ENCODE results near the gene CCND2. TPM values are rescaled to one million over a fixed set of nuclear protein-coding genes. Genes with fewer than 3 reads are reported as not detected.
A peak's percentile ranks its signal among the peaks of the same experiment; 100 is the strongest.

The CCND2 gene
- total RNA-seq, 2 experiments from 2014 or later: 389 to 401 TPM

- Mint-ChIP-seq H3K27me3 (no peaks in the 10 kb centered on the region), H3K27ac (peak overlapping the region; percentile 41), H3K4me1 (peaks cover 95% of the 10 kb centered on the region), H3K4me3 (no peak overlapping the region), H3K9me3 (no peaks in the 10 kb centered on the region), H3K36me3 (ENCODE audit: low read depth) (peaks cover 96% of the 10 kb centered on the region)
- CTCF ChIA-PET: interaction anchor here (2.0 kb wide), 1 partner anchor 13 kb away, joined by 6 read pairs; no protein-coding TSS in a partner anchor
- POLR2A ChIA-PET: interaction anchor here (0.9 to 22.7 kb wide), 11 partner anchors 9 to 296 kb away, joined by 3 to 422 read pairs (median 7); partner anchors contain the start of gene CCND2
- DNase-seq: no peak
Measured at GRCh38 chr12:4289998-4290790, 16.6 kb downstream of the CCND2 start.

- Mint-ChIP-seq H3K27ac (peak overlapping the region; percentile 83), H3K27me3 (no peaks in the 10 kb centered on the region), H3K4me1 (peaks cover 81% of the 10 kb centered on the region), H3K9me3 (no peaks in the 10 kb centered on the region), H3K36me3 (ENCODE audit: low read depth) (peaks cover 94% of the 10 kb centered on the region), H3K4me3 (no peak overlapping the region)
- ChIA-PET CTCF (interaction anchor here (0.6 to 2.2 kb wide), 4 partner anchors 15 to 407 kb away, joined by 3 to 10 read pairs (median 4); no protein-coding TSS in a partner anchor), POLR2A (interaction anchor here (0.7 to 5.6 kb wide), 11 partner anchors 9 to 407 kb away, joined by 3 to 43 read pairs (median 4); partner anchors contain the start of gene CCND2)
- no peak for DNase-seq
Measured at GRCh38 chr12:4292341-4293073, 18.9 kb downstream of the CCND2 start.

- peak overlapping the region; percentile 83 for H3K27ac Mint-ChIP-seq
- ChIA-PET CTCF (interaction anchor here (0.6 to 1.4 kb wide), 5 partner anchors 10 to 408 kb away, joined by 3 to 6 read pairs (median 4); no protein-coding TSS in a partner anchor), POLR2A (interaction anchor here (0.7 to 5.6 kb wide), 12 partner anchors 8 to 186 kb away, joined by 3 to 43 read pairs (median 5); partner anchors contain the start of genes CCND2 and TIGAR)
- H3K9me3 Mint-ChIP-seq: no peaks in the 10 kb centered on the region
- DNase-seq: peak; percentile 61
- peaks cover 74% of the 10 kb centered on the region for H3K4me1 Mint-ChIP-seq
- H3K27me3 Mint-ChIP-seq: no peaks in the 10 kb centered on the region
- H3K36me3 Mint-ChIP-seq (ENCODE audit: low read depth): peaks cover 94% of the 10 kb centered on the region
- H3K4me3 Mint-ChIP-seq: peak overlapping the region; percentile 46
Measured at GRCh38 chr12:4293299-4293965, 19.9 kb downstream of the CCND2 start.

GRCh38 chr12:4293966-4294505, 20.5 kb downstream of the CCND2 start:
- no peak overlapping the region for H3K4me3 Mint-ChIP-seq

GRCh38 chr12:4296751-4297150, 23.2 kb downstream of the CCND2 start:
- no peaks in the 10 kb centered on the region for H3K27me3 Mint-ChIP-seq
- H3K4me3 Mint-ChIP-seq: no peak overlapping the region
- H3K9me3 Mint-ChIP-seq: no peaks in the 10 kb centered on the region
- peaks cover 55% of the 10 kb centered on the region for H3K4me1 Mint-ChIP-seq
- H3K36me3 Mint-ChIP-seq (ENCODE audit: low read depth): peaks cover 94% of the 10 kb centered on the region
- no peak for DNase-seq
- POLR2A ChIA-PET: no interaction called here
- H3K27ac Mint-ChIP-seq: no peak overlapping the region
- CTCF ChIA-PET: interaction anchor here (1.1 kb wide), 1 partner anchor 411 kb away, joined by 3 read pairs; no protein-coding TSS in a partner anchor

More at GRCh38 chr12:4293966-4294505, 20.5 kb downstream of the CCND2 start:
- H3K4me1 Mint-ChIP-seq: peaks cover 69% of the 10 kb centered on the region
- CTCF ChIA-PET: interaction anchor here (0.6 to 1.4 kb wide), 6 partner anchors 11 to 408 kb away, joined by 3 to 6 read pairs (median 4); no protein-coding TSS in a partner anchor
- H3K9me3 Mint-ChIP-seq: no peaks in the 10 kb centered on the region
- H3K27me3 Mint-ChIP-seq: no peaks in the 10 kb centered on the region
- POLR2A ChIA-PET: interaction anchor here (1.0 to 5.6 kb wide), 8 partner anchors 9 to 177 kb away, joined by 3 to 43 read pairs (median 10); partner anchors contain the start of genes CCND2 and TIGAR
- DNase-seq: no peak
- H3K27ac Mint-ChIP-seq: peak overlapping the region; percentile 83
- peaks cover 94% of the 10 kb centered on the region for H3K36me3 Mint-ChIP-seq (ENCODE audit: low read depth)

- H3K27ac Mint-ChIP-seq: no peak overlapping the region
- peaks cover 47% of the 10 kb centered on the region for H3K4me1 Mint-ChIP-seq
Measured at GRCh38 chr12:4297617-4298016, 24.1 kb downstream of the CCND2 start.

GRCh38 chr12:4300883-4301282, 27.3 kb downstream of the CCND2 start:
- Mint-ChIP-seq H3K36me3 (ENCODE audit: low read depth) (peaks cover 96% of the 10 kb centered on the region), H3K27ac (no peak overlapping the region)

More at GRCh38 chr12:4297617-4298016, 24.1 kb downstream of the CCND2 start:
- POLR2A ChIA-PET: interaction anchor here (1.0 to 2.1 kb wide), 2 partner anchors 9 to 133 kb away, joined by 3 to 7 read pairs; no protein-coding TSS in a partner anchor
- no peak overlapping the region for H3K4me3 Mint-ChIP-seq
- CTCF ChIA-PET: interaction anchor here (0.6 kb wide), 1 partner anchor 193 kb away, joined by 3 read pairs; no protein-coding TSS in a partner anchor
- no peak for DNase-seq
- H3K9me3 Mint-ChIP-seq: no peaks in the 10 kb centered on the region
- no peaks in the 10 kb centered on the region for H3K27me3 Mint-ChIP-seq
- H3K36me3 Mint-ChIP-seq (ENCODE audit: low read depth): peaks cover 95% of the 10 kb centered on the region

GRCh38 chr12:4301932-4302501, 28.5 kb downstream of the CCND2 start:
- Mint-ChIP-seq H3K27me3 (no peaks in the 10 kb centered on the region), H3K27ac (no peak overlapping the region), H3K4me1 (peaks cover 18% of the 10 kb centered on the region), H3K9me3 (no peaks in the 10 kb centered on the region), H3K4me3 (no peak overlapping the region), H3K36me3 (ENCODE audit: low read depth) (peaks cover 97% of the 10 kb centered on the region)
- ChIA-PET CTCF (interaction anchor here (0.7 kb wide), 1 partner anchor 183 kb away, joined by 3 read pairs; no protein-coding TSS in a partner anchor), POLR2A (interaction anchor here (1.5 kb wide), 1 partner anchor 13 kb away, joined by 6 read pairs; no protein-coding TSS in a partner anchor)
- no peak for DNase-seq

More at GRCh38 chr12:4300883-4301282, 27.3 kb downstream of the CCND2 start:
- Mint-ChIP-seq H3K4me1 (peaks cover 23% of the 10 kb centered on the region), H3K9me3 (no peaks in the 10 kb centered on the region), H3K27me3 (no peaks in the 10 kb centered on the region), H3K4me3 (no peak overlapping the region)
- ChIA-PET CTCF (no interaction called here), POLR2A (interaction anchor here (1.1 kb wide), 1 partner anchor 11 kb away, joined by 3 read pairs; no protein-coding TSS in a partner anchor)
- no peak for DNase-seq

GRCh38 chr12:4302881-4303280, 29.3 kb downstream of the CCND2 start:
- no peak for DNase-seq
- H3K4me3 Mint-ChIP-seq: no peak overlapping the region
- CTCF ChIA-PET: no interaction called here
- H3K9me3 Mint-ChIP-seq: no peaks in the 10 kb centered on the region
- H3K27me3 Mint-ChIP-seq: no peaks in the 10 kb centered on the region
- H3K27ac Mint-ChIP-seq: peak overlapping the region; percentile 26
- H3K36me3 Mint-ChIP-seq (ENCODE audit: low read depth): peaks cover 95% of the 10 kb centered on the region
- POLR2A ChIA-PET: interaction anchor here (0.6 to 2.2 kb wide), 5 partner anchors 9 to 262 kb away, joined by 3 to 10 read pairs (median 4); no protein-coding TSS in a partner anchor
- H3K4me1 Mint-ChIP-seq: peaks cover 17% of the 10 kb centered on the region

- Mint-ChIP-seq H3K27ac (peak overlapping the region; percentile 60), H3K9me3 (no peaks in the 10 kb centered on the region), H3K36me3 (ENCODE audit: low read depth) (peaks cover 95% of the 10 kb centered on the region), H3K4me3 (no peak overlapping the region), H3K4me1 (peaks cover 16% of the 10 kb centered on the region), H3K27me3 (no peaks in the 10 kb centered on the region)
- ChIA-PET CTCF (interaction anchor here (0.6 kb wide), 1 partner anchor 224 kb away, joined by 3 read pairs; no protein-coding TSS in a partner anchor), POLR2A (interaction anchor here (1.0 to 2.6 kb wide), 5 partner anchors 10 to 345 kb away, joined by 3 to 13 read pairs (median 6); partner anchors contain the start of genes AKAP3 and NDUFA9)
- DNase-seq: no peak
Measured at GRCh38 chr12:4303750-4304149, 30.2 kb downstream of the CCND2 start.

- no peaks in the 10 kb centered on the region for H3K27me3 Mint-ChIP-seq
- H3K4me1 Mint-ChIP-seq: peaks cover 4% of the 10 kb centered on the region
- no peaks in the 10 kb centered on the region for H3K9me3 Mint-ChIP-seq
- H3K36me3 Mint-ChIP-seq (ENCODE audit: low read depth): peaks cover 73% of the 10 kb centered on the region
- no peak overlapping the region for H3K27ac Mint-ChIP-seq
- ChIA-PET CTCF (interaction anchor here (0.7 kb wide), 1 partner anchor 20 kb away, joined by 3 read pairs; no protein-coding TSS in a partner anchor), POLR2A (interaction anchor here (1.0 to 1.5 kb wide), 2 partner anchors 15 to 19 kb away, joined by 3 to 4 read pairs; no protein-coding TSS in a partner anchor)
- DNase-seq: no peak
- H3K4me3 Mint-ChIP-seq: no peak overlapping the region
Measured at GRCh38 chr12:4307593-4308333, 34.2 kb downstream of the CCND2 start.

All from activated CD4-positive, alpha-beta memory T cell treated with anti-CD3 and anti-CD28 coated beads, Interleukin-2, amount 10 ng/mL, durations not matched to agents 7 days and 5 days (primary cell).